GM21825 (cell line): Measurements from ENCODE around the gene CSRNP2.
"Not testable (repeated sequence)": the region's sequence is repeated elsewhere in the genome, so short reads cannot be mapped to it uniquely, and the experiment has no call there.

ENCODE experiments used
- ATAC-seq: cut with Tn5 transposase; IDR thresholded peaks from one replicate; pipeline ENCODE4 v1.9.1; 2021; ENCODE audit warnings: mild to moderate bottlenecking, moderate library complexity; ENCODE audit not compliant: unreplicated experiment

Gene CSRNP2

GRCh38 chr12:51028813-51029150 lies 54.6 kb downstream of the CSRNP2 start:
- no peak for ATAC-seq

- ATAC-seq: no peak
These were observed 55.1 kb downstream of the CSRNP2 start for GRCh38 chr12:51028126-51028812.

GRCh38 chr12:51027342-51027835 lies 56.0 kb downstream of the CSRNP2 start:
- ATAC-seq: no peak

GRCh38 chr12:51025836-51026638 lies 57.4 kb downstream of the CSRNP2 start, which contains the start of gene SLC11A2:
SLC11A2 (minus strand) TSS chr12:51026384; CDS start chr12:51010728, 15,656 bp downstream.
- ATAC-seq: peak; percentile 90

GRCh38 chr12:51025338-51025835 lies 58.0 kb downstream of the CSRNP2 start:
- no peak for ATAC-seq

GRCh38 chr12:51023625-51024382 lies 59.6 kb downstream of the CSRNP2 start:
- ATAC-seq: no peak

GRCh38 chr12:51021694-51022093 lies 61.7 kb downstream of the CSRNP2 start:
- no peak for ATAC-seq

- no peak for ATAC-seq
These were observed 62.8 kb downstream of the CSRNP2 start for GRCh38 chr12:51020448-51021182.

GRCh38 chr12:51019927-51020326 lies 63.5 kb downstream of the CSRNP2 start:
- no peak for ATAC-seq

GRCh38 chr12:51018956-51019355 lies 64.4 kb downstream of the CSRNP2 start:
- no peak for ATAC-seq

- ATAC-seq: no peak
These were observed 65.9 kb downstream of the CSRNP2 start for GRCh38 chr12:51017452-51017851.

GRCh38 chr12:51014467-51014866 lies 68.9 kb downstream of the CSRNP2 start:
- ATAC-seq: not testable (repeated sequence)

GRCh38 chr12:51013441-51013840 lies 70.0 kb downstream of the CSRNP2 start:
- ATAC-seq: no peak

- no peak for ATAC-seq
These were observed 70.7 kb downstream of the CSRNP2 start for GRCh38 chr12:51012570-51013236.

- no peak for ATAC-seq
These were observed 71.4 kb downstream of the CSRNP2 start for GRCh38 chr12:51011955-51012354.
